Measurements from ENCODE around the gene PDZRN3.

DNA sequence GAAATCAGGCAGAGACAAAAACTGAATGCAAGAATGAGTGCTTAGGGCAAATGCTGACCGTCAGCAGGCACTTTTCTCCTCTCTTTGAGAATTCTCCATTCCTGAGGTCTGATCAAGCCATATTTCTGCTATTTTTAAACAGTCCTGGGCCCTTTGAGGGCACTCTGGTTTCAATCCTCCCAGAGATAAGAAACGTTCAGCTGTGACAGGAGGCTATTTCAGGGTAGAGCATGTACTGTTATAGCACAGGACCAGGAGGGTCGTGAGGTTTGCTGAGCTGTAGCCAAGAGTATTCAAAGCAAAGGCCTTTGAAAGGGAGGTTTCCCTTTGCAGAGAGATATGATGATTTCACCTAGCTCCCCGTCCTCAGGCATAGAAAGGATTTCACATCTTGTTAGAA, 39.6 kb upstream of the PDZRN3 start:
- TF ChIP-seq EZH2phosphoT487 (IDR thresholded peaks at IDR 0.05; ENCODE audit: insufficient read depth, low read depth) (no peak), EZH2 (IDR thresholded peaks at IDR 0.05; ENCODE audit: insufficient read depth, poor library complexity, severe bottlenecking) (no peak)
